Stimulated activated CD8-positive, alpha-beta memory T cell treated with anti-CD3 and anti-CD28 coated beads, Interleukin-4, amount 100 ng/mL, for 1 hour (primary cell): ENCODE data around the gene LHX1.

Experiments
- DNase-seq, 2 donors: peaks; one replicate each; pipeline ENCODE4 v3.0.0-alpha.2; 2020; ENCODE audit warnings: low read depth in 2 of 2, low spot score in 1 of 2

LHX1 gene

DNA sequence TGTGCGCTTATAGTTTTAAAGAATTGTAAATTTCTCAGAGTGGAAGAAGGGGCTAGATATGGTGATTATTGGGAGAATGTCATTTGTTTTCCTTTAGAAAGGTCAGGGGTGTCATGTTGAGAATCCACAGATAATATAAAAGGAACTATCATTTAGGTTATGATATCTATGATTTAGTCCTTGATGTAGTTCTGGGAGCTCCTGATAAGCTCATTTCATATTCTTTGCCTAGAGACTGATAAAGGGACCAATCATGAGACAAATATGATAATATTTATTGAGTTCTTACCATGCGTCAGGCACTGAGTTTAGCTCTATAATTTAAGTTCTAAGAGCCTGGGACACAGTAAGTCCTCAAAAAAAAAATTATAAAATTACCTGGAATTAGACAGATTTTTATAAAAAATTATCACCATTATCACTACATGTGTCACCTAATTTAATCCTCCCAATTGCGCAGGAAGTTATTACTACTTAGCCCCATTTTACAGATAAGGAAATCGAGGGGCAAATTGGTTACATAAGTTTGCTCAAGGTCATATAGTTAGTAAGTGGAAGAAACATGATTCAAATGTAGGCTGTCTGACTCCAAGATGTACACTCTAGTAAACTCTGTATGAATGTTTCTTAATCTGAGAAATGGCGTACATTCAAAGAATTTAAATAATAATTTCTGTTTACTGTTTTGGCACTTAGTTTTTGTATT is 14.0 kb downstream of the LHX1 start:
- no peak for DNase-seq

DNA sequence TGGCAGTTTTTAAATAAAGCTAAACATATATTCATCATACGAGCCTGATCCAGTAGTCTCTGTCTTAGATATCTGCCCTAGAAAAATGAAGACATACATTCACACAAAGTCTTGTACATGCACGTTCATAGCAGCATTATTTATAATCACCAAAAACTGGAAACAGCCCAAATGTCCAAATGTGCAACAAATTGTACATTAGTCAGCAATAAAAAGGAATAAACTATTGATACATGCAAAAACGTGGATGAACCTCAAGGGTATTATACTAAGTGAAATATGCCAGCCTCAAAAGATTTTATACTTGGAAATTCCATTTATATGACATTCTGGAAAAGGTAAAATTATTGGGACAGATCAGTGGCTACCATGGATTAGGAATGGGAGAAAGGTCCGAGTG is 34.2 kb downstream of the LHX1 start:
- no peak for DNase-seq

DNA sequence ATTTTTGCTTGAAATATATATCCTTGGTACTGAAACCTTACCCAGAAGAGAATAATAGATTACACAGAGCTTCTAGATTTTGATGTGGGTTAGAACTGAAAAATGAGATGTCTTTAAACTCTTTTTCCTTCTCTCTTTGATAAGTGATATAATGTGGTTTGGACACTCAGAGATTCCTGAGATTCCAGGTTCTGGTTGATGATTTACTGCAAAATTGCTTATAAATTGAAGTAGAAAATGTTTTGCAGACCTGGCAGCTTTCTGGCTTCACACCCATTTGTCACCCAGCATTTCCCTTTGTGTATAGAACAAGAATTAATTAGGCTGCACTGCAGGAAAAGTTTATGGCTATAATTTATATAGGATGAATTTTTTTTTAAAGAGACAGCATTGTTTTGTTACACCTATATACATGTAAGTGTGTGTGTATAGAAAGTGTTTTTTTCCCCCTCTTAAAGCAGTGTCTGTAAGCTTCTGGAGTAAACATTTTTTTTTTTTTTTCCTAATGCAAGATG is 35.0 kb downstream of the LHX1 start:
- DNase-seq, result no peak

DNA sequence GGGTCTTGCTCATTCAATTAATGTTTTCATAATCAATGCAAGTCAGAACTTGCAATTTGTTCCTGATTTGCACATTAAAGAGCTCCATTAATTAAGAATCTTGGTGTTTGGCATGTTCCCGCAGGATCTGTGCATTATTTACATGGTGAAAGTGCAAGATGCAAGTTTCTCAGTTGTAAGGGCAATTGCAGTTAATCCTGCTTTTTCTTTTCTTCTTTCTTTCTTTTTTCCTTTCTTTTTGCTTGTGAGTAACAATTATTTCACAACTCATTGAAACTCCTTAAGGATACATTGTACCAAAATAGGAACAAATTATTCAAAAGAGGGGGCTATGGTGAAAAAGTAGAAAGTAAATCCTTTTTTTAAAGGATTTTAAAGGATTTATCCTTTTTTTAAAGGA is 35.6 kb downstream of the LHX1 start:
- DNase-seq, result no peak

DNA sequence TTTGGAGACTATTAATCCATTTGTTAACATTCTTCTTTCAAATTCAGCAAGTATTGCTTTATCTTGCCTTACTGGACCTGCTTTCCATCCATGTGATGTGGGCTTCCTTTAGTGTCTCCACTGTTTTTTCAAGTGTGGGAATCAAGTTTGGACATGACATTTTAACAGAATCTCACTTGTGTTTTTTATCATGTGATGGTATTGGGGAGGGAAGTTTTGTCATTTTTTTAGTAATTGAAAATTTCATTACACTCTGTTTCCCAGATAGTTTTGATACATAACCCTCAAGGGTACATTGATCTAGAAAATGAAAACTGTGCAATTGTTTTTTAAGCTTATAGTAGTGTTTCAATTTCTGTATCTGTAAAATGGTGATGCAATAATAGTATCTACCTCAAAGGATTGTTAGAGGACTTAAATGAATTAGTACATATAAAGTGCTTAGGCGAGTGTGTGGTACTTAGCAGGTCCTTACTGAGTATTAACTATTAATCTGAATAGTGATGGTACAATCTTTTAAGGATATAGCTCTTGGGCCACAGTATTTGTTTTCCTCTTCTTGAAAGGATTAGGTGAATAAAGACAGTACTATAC is 38.7 kb downstream of the LHX1 start:
- no peak for DNase-seq

DNA sequence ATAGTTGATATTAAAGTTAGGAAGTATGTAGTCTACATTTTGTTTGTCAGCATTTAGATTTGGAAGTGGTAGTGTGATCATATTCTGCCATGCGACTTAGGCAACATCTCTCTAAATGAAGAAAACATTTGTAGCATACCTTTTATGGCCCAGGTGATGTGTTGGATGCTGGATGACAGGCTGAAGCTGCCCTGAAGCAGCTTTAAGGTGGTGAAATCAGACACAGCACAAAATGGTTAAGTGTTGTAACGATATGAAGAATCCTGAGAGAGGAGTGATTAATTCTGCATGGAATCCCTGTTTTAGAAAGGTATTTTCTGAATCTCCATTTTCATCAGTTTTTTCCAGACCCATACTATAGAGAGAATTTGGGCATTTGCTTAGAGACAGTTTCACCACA is 39.8 kb downstream of the LHX1 start:
- DNase-seq, result no peak

DNA sequence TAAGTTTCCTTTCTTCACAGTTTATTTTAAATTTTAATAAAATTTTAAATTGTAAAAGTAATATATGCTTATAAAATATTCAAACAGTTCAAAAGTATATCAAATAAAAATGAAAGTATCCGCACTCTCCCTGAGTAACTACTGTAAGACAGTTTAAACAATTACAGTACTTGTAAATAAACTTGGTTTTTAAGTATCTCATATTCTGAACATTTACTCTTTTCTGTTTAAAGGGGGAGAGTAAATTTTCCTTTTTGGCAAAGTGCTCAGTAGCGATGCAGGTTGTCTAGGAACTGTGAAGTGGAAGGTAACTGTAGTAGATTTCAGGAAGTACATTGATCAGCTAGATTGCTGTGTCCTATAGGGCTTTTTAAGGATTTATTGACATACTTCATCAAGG is 40.3 kb downstream of the LHX1 start:
- DNase-seq, result no peak

DNA sequence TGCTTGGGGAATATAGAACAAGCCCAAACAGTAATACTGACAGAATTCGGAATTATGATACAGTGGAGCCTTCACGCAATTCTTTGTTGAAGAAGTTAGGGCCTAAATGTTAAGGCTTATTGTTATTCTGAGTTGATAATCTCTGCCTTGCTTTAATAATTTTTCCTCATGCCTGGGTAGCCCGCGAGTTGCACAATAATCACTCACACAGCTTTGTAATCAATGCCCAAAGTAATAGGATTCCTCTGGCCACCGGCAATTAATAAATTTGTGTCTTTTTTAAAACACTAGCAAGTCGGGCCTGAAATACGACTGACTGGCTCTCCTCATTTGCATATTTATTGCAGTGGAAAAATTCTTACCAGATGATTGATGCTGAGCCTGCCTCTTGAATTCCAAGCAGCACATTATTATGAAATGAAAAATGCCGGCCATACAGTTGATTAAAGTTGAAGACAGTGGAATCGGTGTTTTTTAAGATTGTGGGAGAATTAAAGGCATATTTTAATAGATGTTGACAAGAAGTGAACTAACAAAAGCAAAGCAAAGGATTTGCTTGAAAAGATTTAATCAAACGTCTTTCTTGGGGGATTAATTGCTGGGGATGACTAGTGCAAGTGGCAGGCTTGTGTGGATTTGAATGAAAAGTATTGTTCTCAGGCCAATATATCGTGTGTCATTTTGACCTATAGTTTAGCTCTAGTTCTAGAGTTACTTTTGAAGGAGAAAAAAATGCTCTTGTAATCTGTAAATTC is 41.7 kb downstream of the LHX1 start:
- no peak for DNase-seq

DNA sequence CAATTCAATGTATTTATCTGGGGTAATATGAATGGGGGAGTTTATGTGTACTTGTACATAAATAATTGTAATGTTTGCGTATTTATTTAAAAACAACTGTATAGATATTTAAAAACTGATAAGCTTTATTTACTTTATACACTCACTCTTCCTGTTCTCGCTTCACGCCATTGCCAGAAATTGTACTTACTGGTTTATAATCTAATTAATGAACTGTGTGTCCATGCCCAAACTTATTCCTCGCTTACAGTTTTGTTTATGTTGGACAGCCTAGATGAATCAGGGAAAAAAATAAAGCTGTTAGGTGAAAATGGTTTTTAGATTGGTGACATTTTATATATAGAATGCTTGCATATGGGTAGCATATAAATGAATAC is 42.3 kb downstream of the LHX1 start:
- DNase-seq, result no peak

DNA sequence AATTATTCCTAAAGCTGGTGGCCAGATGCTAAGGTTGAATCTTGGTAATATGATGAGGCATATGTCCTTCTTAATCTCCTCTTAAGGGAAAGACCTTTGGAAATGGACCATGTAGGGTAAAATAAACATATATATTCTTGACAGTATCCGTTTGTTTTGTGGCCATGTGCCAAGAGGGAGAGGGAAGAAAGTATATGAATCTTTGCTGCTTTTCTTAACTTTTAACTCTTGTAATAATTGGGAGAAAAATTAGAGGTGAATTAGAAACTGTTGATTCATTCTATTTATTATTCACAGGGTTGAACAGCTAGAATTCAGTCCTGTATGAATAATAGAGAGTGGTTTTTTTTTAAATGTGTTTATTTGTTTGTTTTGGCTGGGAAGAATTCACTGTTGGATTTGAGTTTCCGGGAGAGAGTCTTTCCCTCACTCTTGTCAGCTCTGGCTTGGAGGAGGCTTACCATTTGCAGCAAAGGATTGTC is 43.0 kb downstream of the LHX1 start:
- no peak for DNase-seq

DNA sequence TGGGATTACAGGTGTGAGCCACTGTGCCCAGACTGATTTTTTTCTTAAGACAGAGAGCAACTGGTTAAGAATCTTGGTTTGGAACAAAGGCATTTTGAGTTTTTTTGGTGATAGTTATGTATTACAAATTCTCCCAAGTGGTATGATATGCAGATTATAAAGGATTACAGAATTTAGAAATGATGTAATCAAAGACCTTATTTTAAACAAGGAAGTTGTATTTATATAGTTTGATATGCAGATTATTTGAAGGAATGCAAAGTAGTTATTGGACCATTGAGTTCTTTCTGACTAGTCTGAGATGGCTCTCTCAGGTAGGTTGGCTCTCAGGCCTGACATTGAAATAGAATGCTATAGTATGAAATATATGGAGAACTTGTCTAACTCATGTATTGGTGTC is 46.3 kb downstream of the LHX1 start:
- no peak for DNase-seq

DNA sequence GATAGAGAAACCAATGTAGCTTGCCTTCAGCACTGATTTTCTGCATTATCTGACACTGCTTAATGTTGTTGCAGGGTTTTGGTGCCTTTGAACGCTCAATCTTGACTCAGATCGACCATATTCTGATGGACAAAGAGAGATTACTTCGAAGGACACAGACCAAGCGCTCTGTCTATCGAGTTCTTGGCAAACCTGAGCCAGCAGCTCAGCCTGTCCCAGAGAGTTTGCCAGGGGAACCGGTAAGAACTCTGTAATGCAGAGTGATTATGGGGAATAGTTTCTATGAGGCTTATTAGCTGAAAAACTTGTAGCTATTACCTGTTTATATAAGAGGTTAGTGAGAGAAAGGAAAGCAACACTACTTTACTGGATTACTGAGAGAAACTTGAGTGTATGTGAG is 51.9 kb downstream of the LHX1 start:
- DNase-seq, result no peak

DNA sequence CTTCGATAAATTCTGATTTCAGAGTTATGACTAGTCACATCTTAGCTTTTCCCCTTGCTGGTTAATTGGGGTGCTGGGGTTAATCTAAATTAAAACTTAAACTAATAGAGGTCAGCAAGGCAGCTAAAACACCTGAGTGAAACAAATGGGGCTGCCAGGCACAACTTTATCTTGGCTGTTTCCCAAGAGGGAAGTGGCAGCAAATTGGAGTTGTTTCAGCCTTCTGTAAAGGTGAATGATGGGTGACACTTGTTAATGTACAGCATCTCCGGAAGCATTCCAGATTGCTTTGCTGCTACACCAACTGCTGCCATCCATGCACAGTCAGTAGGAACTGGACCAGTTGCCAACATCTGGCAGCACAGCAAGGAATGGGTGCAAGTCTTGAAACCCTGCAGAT is 55.4 kb downstream of the LHX1 start:
- DNase-seq, result no peak

DNA sequence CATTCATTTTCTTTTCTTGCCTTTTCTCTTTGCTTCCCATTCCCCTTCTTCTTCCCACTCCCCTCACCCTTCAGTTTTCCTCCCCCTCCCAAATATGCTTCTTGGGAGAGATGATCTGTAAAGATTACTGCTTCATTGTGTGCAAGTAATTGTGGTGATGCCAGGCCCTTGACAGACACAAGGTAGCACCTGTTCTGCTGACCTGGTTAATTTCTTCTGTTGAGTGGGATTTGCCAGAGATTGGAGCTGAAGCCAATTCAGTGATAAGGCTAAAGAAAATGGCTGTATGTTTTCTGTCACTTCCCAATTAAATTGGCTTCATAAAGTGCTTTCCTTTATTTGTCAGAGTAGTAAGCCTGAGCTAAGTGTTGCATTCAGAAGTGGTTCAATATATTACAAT is 56.0 kb downstream of the LHX1 start:
- no peak for DNase-seq
